Stimulated activated CD4-positive, alpha-beta T cell treated with anti-CD3 and anti-CD28 coated beads, Interleukin-1b, Interleukin-23, amount 100 ng/mL, for 1 hour (primary cell): ENCODE measurements around the gene TMOD1.
"Not testable (repeated sequence)": the region's sequence is repeated elsewhere in the genome, so short reads cannot be mapped to it uniquely, and the experiment has no call there.

ENCODE experiments used
- DNase-seq, 2 donors: peaks; one replicate each; pipeline ENCODE4 v3.0.0-alpha.2; 2020; ENCODE audit warnings: low read depth in 2 of 2

TMOD1 gene

GRCh38 chr9:97498846-97499245 lies 2.6 kb upstream of the TMOD1 start:
- DNase-seq: not testable (repeated sequence)

GRCh38 chr9:97500263-97500662 lies 1.2 kb upstream of the TMOD1 start:
- no peak for DNase-seq

- DNase-seq: no peak
Observed at GRCh38 chr9:97500765-97501176, 695 bp upstream of the TMOD1 start.

- DNase-seq: no peak
Observed at GRCh38 chr9:97501972-97502221, 431 bp downstream of the TMOD1 start.

GRCh38 chr9:97502222-97502983 lies 937 bp downstream of the TMOD1 start:
- DNase-seq: no peak

GRCh38 chr9:97502984-97503861 lies 1.8 kb downstream of the TMOD1 start:
- DNase-seq: no peak

GRCh38 chr9:97503862-97504210 lies 2.4 kb downstream of the TMOD1 start:
- no peak for DNase-seq

- no peak for DNase-seq
Observed at GRCh38 chr9:97504381-97505216, 3.1 kb downstream of the TMOD1 start.

GRCh38 chr9:97505845-97506244 lies 4.4 kb downstream of the TMOD1 start:
- DNase-seq: no peak

- DNase-seq: no peak
Observed at GRCh38 chr9:97506306-97506705, 4.8 kb downstream of the TMOD1 start.

GRCh38 chr9:97506787-97507186 lies 5.3 kb downstream of the TMOD1 start:
- DNase-seq: no peak

- no peak for DNase-seq
Observed at GRCh38 chr9:97507428-97507984, 6.0 kb downstream of the TMOD1 start.

- no peak for DNase-seq
Observed at GRCh38 chr9:97508852-97509251, 7.4 kb downstream of the TMOD1 start.

- no peak for DNase-seq
Observed at GRCh38 chr9:97510797-97511654, 9.6 kb downstream of the TMOD1 start.

GRCh38 chr9:97511655-97512427 lies 10.4 kb downstream of the TMOD1 start:
- no peak for DNase-seq

- no peak for DNase-seq
Observed at GRCh38 chr9:97512966-97513560, 11.6 kb downstream of the TMOD1 start.

GRCh38 chr9:97514531-97514930 lies 13.1 kb downstream of the TMOD1 start:
- no peak for DNase-seq

GRCh38 chr9:97515662-97516061 lies 14.2 kb downstream of the TMOD1 start:
- no peak for DNase-seq

GRCh38 chr9:97516111-97516510 lies 14.6 kb downstream of the TMOD1 start:
- no peak for DNase-seq
